AG04450 (cell line): ENCODE results near the gene TARDBP. TPM values are rescaled to one million over a fixed set of nuclear protein-coding genes. Genes with fewer than 3 reads are reported as not detected.
"Not testable (repeated sequence)": the region's sequence is repeated elsewhere in the genome, so short reads cannot be mapped to it uniquely, and the experiment has no call there.

Experiments
- CTCF ChIA-PET: fragments of 300-600, 350-600 bp; formaldehyde crosslinking; extraction: SDS; loops from one replicate; lab custom pipeline; 2022; ENCODE audit warnings: antibody characterized with exemption, inconsistent platforms; lab: Charles Lee
- POLR2A ChIA-PET: fragments of 350-600 bp; formaldehyde crosslinking; extraction: SDS; loops from one replicate; lab custom pipeline; 2021; ENCODE audit warnings: antibody characterized with exemption, inconsistent platforms; lab: Yijun Ruan, JAX
- DNase-seq: peaks from one replicate; pipeline ENCODE4 v3.0.0-alpha.2; 2011; ENCODE audit warnings: low read depth, low spot score
- H3K27ac ChIP-seq: one replicate; pipeline ENCODE4 v1.5.1; 2012; ENCODE audit warnings: low read depth, low read length, control low read depth
- H3K27me3 ChIP-seq: one replicate; pipeline ENCODE4 v1.6.0; 2012; ENCODE audit warnings: low read length; ENCODE audit not compliant: control insufficient read depth, insufficient read depth
- H3K4me3 ChIP-seq: 2 replicates; pipeline ENCODE4 v1.5.1; 2011; ENCODE audit warnings: mild to moderate bottlenecking, low read depth, low read length, control low read depth
- H3K9me3 ChIP-seq: 2 replicates; pipeline ENCODE4 v1.5.1; 2012; ENCODE audit warnings: low read length; ENCODE audit not compliant: control insufficient read depth, insufficient read depth
- CTCF ChIP-seq: IDR thresholded peaks from 2 replicates; pipeline ENCODE4 v1.5.1; 2011; ENCODE audit warnings: low read depth, low read length, control low read depth, inconsistent platforms
- polyA plus RNA-seq: library from polyadenylated mRNA; depleted of rRNA; stranded (reverse); fragments of >200 nt; gene quantifications from 2 replicates; pipeline ENCODE4 v1.2.3, GENCODE V29; 2011; rRNA removed

Gene TARDBP
- polyA plus RNA-seq, 1 experiment, result 218 TPM

DNA sequence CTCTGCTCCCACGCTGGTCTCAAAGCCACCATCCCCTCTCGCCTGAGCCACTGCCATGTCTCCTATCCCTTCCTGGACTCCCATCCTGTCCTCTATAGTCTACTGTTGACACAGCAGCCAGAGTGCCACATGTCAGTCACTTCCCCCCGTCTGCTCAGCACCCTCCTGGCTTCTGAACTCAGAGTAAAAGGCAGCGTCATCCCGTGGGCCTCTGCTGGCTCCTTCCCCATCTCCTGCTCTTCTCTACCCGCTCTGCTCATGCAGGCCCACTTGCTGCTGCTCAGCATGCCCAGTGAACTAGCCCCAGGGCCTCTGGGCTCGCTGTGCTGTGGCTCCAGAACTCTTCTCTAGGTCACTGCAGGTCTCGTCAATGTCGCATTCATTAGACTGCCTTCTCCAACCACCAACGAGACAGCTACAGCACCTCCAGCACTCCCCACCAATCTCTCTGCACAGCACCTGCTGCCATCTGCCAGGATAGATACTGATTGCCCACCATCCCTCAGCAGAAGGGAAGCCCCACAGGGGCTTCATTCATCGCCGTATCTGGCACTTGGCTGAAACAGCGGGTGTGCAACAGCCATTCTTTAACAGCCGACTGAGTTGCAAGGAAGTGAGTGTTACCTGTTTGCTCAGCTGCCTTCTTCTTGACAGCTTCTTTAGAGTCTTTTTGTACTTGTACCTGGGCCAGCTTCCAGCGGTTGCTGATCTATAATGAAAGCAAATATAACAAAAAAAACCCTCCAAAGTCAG, 59.2 kb downstream of the TARDBP start:
- DNase-seq, result no peak
- no peaks in the 10 kb centered on the region for H3K27me3 ChIP-seq
- TF ChIP-seq CTCF, result no peak
- no peaks in the 10 kb centered on the region for H3K9me3 ChIP-seq
- CTCF ChIA-PET, result interaction anchor here (2.3 kb wide), 1 partner anchor 34 kb away, joined by 15 read pairs; no protein-coding TSS in a partner anchor
- H3K4me3 ChIP-seq, result no peak overlapping the region
- POLR2A ChIA-PET, result interaction anchor here (0.7 kb wide), 1 partner anchor 40 kb away, joined by 3 read pairs; no protein-coding TSS in a partner anchor
- no peak overlapping the region for H3K27ac ChIP-seq

DNA sequence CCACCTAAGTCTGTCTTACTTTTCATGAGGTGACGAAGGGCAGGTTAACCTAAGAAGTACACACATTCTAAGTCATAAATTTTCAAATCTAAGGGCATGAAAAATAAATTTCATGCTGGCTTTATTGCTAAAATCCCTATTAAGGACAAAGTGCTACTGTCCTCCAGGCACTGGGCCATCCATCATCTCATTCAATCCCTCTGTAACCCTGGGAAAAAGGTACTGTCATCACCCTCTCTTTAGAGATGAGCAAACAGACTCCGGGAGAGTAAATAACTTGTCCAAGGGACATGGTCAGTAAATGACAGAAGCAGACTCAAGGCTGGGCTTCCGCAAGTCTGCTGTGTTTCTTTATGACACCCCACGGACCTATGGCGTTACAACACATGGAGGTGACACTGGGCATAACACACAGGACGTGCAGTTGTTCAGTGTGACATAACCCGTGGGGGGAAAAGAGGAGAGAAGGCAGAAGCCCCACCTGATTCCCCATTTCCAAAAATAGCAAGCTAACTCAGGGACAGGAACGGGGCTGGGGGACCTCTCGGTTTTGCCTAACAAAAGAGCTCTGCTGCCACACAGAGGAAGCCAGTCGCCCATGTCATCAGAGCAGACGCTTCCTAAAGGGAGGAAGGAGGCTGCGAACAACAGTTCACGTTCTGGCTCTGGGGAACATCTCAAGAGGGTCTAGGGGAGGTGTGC, 59.9 kb downstream of the TARDBP start:
- Histone ChIP-seq H3K27me3 (no peaks in the 10 kb centered on the region), H3K4me3 (no peak overlapping the region), H3K27ac (no peak overlapping the region), H3K9me3 (no peaks in the 10 kb centered on the region)
- ChIA-PET CTCF (no interaction called here), POLR2A (no interaction called here)
- TF ChIP-seq CTCF, result no peak
- no peak for DNase-seq

GRCh38 chr1:11073398-11073797, 60.9 kb downstream of the TARDBP start:
- POLR2A ChIA-PET, result not testable (repeated sequence)

More at GRCh38 chr1:11073398-11073797, 60.9 kb downstream of the TARDBP start:
- not testable (repeated sequence) for H3K27ac ChIP-seq, H3K27me3 ChIP-seq, DNase-seq, H3K4me3 ChIP-seq, H3K9me3 ChIP-seq
- CTCF ChIA-PET, result interaction anchor here (0.6 kb wide), 1 partner anchor 114 kb away, joined by 3 read pairs; no protein-coding TSS in a partner anchor

Other genes with a start within 250 kb of the TARDBP start
- gene CASZ1, start 216.0 kb upstream of the TARDBP start, polyA plus RNA-seq, result 0.06 and 0.09 TPM in 2 replicates
- not detected in 2 replicates for gene MASP2, start 34.6 kb downstream of the TARDBP start, polyA plus RNA-seq
- 41.4 and 63.8 TPM in 2 replicates for gene SRM, start 47.4 kb downstream of the TARDBP start, polyA plus RNA-seq
- 62.7 and 65.9 TPM in 2 replicates for gene EXOSC10, start 87.2 kb downstream of the TARDBP start, polyA plus RNA-seq
- gene ANGPTL7, start 176.7 kb downstream of the TARDBP start, polyA plus RNA-seq, result not detected in 2 replicates
- 27.7 and 30.7 TPM in 2 replicates for gene MTOR, start 249.9 kb downstream of the TARDBP start, polyA plus RNA-seq